Esophagus muscularis mucosa (tissue), 3 donors: Measurements from ENCODE around the gene MRPL11.

Experiments
- POLR2AphosphoS5 ChIP-seq, 2 donors: sonication (generic); formaldehyde crosslinking; IDR thresholded peaks; one replicate each; pipeline ENCODE4 v1.6.1; 2017; ENCODE audit warnings: antibody characterized with exemption in 2 of 2
- TF ChIP-seq, protein P1 (sequence below), 3 experiments: fragments of 200-600 bp in 2 of 3; fragments of 450-650 bp in 1 of 3; sonication (generic) in 2 of 3; IDR thresholded peaks; one replicate each; pipeline ENCODE4 v1.5.1; 2017 to 2019; ENCODE audit warnings: antibody characterized with exemption in 3 of 3, mild to moderate bottlenecking in 2 of 3, moderate library complexity in 1 of 3

DNA sequence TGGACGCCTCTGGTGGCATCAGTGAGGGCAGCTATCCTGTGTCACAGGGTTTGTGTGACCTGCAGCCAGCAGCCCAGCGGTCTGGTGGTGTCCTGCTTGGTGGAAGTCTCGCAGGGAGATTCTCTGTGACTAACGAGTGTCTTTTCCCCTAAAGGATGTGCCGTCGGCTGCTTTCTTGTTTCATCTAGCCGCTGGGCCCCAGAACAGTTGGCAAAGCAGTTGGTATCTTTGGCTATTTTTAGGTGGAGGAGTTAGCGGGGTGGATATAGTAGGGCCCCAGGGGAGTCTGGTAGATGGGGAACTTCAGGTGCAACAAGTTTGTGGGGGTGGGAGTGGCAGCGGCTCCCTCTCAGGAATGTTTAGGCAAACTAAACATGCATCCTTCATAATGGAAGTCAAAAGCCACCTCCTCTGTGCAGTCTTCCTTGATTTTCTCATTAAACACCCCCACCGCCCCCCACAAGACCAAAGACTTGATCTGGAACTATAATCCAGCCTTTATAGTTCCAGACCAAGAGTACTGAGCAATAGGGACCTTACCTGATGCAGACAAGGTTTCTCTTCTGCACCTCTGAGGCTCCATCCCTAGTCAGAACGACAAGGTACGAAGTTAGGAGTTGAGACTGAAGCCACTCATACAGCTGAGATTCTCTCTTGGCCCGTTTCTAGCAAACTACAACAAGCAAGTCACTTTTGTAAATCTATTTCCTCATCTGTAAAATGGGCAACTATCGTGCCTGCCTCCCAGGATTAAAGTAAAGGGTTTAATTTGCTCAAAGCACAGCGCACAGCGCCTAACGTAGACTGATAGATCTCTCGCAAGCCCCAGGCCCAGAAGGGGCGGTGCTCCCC is 27.0 kb upstream of the MRPL11 start:
- TF ChIP-seq, protein P1, sequence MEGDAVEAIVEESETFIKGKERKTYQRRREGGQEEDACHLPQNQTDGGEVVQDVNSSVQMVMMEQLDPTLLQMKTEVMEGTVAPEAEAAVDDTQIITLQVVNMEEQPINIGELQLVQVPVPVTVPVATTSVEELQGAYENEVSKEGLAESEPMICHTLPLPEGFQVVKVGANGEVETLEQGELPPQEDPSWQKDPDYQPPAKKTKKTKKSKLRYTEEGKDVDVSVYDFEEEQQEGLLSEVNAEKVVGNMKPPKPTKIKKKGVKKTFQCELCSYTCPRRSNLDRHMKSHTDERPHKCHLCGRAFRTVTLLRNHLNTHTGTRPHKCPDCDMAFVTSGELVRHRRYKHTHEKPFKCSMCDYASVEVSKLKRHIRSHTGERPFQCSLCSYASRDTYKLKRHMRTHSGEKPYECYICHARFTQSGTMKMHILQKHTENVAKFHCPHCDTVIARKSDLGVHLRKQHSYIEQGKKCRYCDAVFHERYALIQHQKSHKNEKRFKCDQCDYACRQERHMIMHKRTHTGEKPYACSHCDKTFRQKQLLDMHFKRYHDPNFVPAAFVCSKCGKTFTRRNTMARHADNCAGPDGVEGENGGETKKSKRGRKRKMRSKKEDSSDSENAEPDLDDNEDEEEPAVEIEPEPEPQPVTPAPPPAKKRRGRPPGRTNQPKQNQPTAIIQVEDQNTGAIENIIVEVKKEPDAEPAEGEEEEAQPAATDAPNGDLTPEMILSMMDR (IDR thresholded peaks at IDR 0.05): no peak
- TF ChIP-seq POLR2AphosphoS5 (IDR thresholded peaks at IDR 0.05): no peak
